ENCODE results near the gene CFAP410.

The CFAP410 gene

GRCh38 chr21:44293551-44294231 lies 45.5 kb downstream of the CFAP410 start:
- H3K4me3 ChIP-seq (replicated peaks; ENCODE audit: insufficient read depth, low read length): no peak overlapping the region
- TF ChIP-seq CTCF (IDR thresholded peaks at IDR 0.05; ENCODE audit: insufficient read depth, low read length): no peak
- no peak for TF ChIP-seq SPI1 (IDR thresholded peaks at IDR 0.05; ENCODE audit: borderline replicate concordance, low read depth)
- TF ChIP-seq POLR2AphosphoS5 (IDR thresholded peaks at IDR 0.05; ENCODE audit: low read depth): no peak
- no peak for TF ChIP-seq GABPA (IDR thresholded peaks at IDR 0.05; ENCODE audit: low read depth)
- TF ChIP-seq, protein P1, sequence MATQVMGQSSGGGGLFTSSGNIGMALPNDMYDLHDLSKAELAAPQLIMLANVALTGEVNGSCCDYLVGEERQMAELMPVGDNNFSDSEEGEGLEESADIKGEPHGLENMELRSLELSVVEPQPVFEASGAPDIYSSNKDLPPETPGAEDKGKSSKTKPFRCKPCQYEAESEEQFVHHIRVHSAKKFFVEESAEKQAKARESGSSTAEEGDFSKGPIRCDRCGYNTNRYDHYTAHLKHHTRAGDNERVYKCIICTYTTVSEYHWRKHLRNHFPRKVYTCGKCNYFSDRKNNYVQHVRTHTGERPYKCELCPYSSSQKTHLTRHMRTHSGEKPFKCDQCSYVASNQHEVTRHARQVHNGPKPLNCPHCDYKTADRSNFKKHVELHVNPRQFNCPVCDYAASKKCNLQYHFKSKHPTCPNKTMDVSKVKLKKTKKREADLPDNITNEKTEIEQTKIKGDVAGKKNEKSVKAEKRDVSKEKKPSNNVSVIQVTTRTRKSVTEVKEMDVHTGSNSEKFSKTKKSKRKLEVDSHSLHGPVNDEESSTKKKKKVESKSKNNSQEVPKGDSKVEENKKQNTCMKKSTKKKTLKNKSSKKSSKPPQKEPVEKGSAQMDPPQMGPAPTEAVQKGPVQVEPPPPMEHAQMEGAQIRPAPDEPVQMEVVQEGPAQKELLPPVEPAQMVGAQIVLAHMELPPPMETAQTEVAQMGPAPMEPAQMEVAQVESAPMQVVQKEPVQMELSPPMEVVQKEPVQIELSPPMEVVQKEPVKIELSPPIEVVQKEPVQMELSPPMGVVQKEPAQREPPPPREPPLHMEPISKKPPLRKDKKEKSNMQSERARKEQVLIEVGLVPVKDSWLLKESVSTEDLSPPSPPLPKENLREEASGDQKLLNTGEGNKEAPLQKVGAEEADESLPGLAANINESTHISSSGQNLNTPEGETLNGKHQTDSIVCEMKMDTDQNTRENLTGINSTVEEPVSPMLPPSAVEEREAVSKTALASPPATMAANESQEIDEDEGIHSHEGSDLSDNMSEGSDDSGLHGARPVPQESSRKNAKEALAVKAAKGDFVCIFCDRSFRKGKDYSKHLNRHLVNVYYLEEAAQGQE (IDR thresholded peaks at IDR 0.05; ENCODE audit: insufficient replicate concordance, low read depth): no peak
- no peaks in the 10 kb centered on the region for H3K27me3 ChIP-seq (ENCODE audit: insufficient read depth, poor library complexity, severe bottlenecking)
- no peak for DNase-seq (ENCODE audit: low read depth in 1 of 2, low spot score in 1 of 2)
- H3K27ac ChIP-seq (replicated peaks): no peak overlapping the region

- H3K27ac ChIP-seq (replicated peaks): no peak overlapping the region
Observed at GRCh38 chr21:44292812-44293195, 46.4 kb downstream of the CFAP410 start.

More at GRCh38 chr21:44292812-44293195, 46.4 kb downstream of the CFAP410 start:
- no peak overlapping the region for H3K4me3 ChIP-seq (replicated peaks; ENCODE audit: insufficient read depth, low read length)
- DNase-seq (ENCODE audit: low read depth in 1 of 2, low spot score in 1 of 2): no peak
- H3K27me3 ChIP-seq (ENCODE audit: insufficient read depth, poor library complexity, severe bottlenecking): no peaks in the 10 kb centered on the region
- TF ChIP-seq CTCF (IDR thresholded peaks at IDR 0.05; ENCODE audit: insufficient read depth, low read length) (no peak), SPI1 (IDR thresholded peaks at IDR 0.05; ENCODE audit: borderline replicate concordance, low read depth) (no peak), POLR2AphosphoS5 (IDR thresholded peaks at IDR 0.05; ENCODE audit: low read depth) (no peak), GABPA (IDR thresholded peaks at IDR 0.05; ENCODE audit: low read depth) (no peak)
- TF ChIP-seq, protein P1 (IDR thresholded peaks at IDR 0.05; ENCODE audit: insufficient replicate concordance, low read depth): no peak

Data from HL-60 (cell line).